WTC11 (cell line): Measurements from ENCODE around the gene FCN1.

ENCODE experiments used
- ARID4B ChIP-seq: sonication (generic); formaldehyde crosslinking; IDR thresholded peaks from 2 replicates; pipeline ENCODE4 v1.8.0; 2023; ENCODE audit warnings: missing genetic modification reagents, mild to moderate bottlenecking, borderline replicate concordance
- ATF1 ChIP-seq: sonication (generic); formaldehyde crosslinking; IDR thresholded peaks from 2 replicates; pipeline ENCODE4 v1.8.1; 2023; ENCODE audit warnings: mild to moderate bottlenecking, moderate library complexity, missing genetic modification reagents
- CREB1 ChIP-seq: sonication (generic); formaldehyde crosslinking; IDR thresholded peaks from 2 replicates; pipeline ENCODE4 v1.8.0; 2023; ENCODE audit warnings: mild to moderate bottlenecking, missing genetic modification reagents
- CTCF ChIP-seq: fragments of 200-600 bp; IDR thresholded peaks from 2 replicates; pipeline ENCODE4 v1.8.0; 2022; ENCODE audit warnings: antibody characterized with exemption
- SP1 ChIP-seq: sonication (generic); formaldehyde crosslinking; conservative IDR thresholded peaks from 2 replicates; pipeline ENCODE4 v1.8.1; 2022; ENCODE audit warnings: missing genetic modification reagents
- TEAD4 ChIP-seq: sonication (generic); formaldehyde crosslinking; IDR thresholded peaks from 2 replicates; pipeline ENCODE4 v1.8.0; 2022; ENCODE audit warnings: mild to moderate bottlenecking, missing genetic modification reagents
- ZNF423 ChIP-seq: fragments of 250-450 bp; sonication (Bioruptor Pico); IDR thresholded peaks from 2 replicates; pipeline ENCODE4 v2.1.2; 2022; ENCODE audit warnings: mild to moderate bottlenecking, moderate library complexity

- no peak for TF ChIP-seq SP1 (CRISPR knock-in tag)
- no peak for TF ChIP-seq CTCF
- no peak for TF ChIP-seq ARID4B
- TF ChIP-seq ZNF423 (CRISPR knock-in tag) = no peak
- no peak for TF ChIP-seq CREB1
- no peak for TF ChIP-seq TEAD4
- no peak for TF ChIP-seq ATF1 (CRISPR knock-in tag)
These were observed 48.8 kb downstream of the FCN1 start for GRCh38 chr9:134868751-134869553.
